Sigmoid colon (tissue), 7 donors: ENCODE results near the gene FRAS1. TPM values are rescaled to one million over a fixed set of nuclear protein-coding genes. Genes with fewer than 3 reads are reported as not detected.

ENCODE experiments used
- DNase-seq: peaks from one replicate; pipeline ENCODE4 v3.0.0-alpha.2; 2019
- H3K27ac ChIP-seq, 4 donors: fragments of 200-600 bp; sonication (generic); one replicate each; pipeline ENCODE4 v1.5.1; 2016 to 2019; ENCODE audit warnings: mild to moderate bottlenecking in 1 of 4
- H3K27me3 ChIP-seq, 3 donors: fragments of 200-600 bp; sonication (generic); one replicate each; pipeline ENCODE4 v1.5.1; 2019; ENCODE audit warnings: mild to moderate bottlenecking in 1 of 3
- H3K36me3 ChIP-seq, 4 donors: fragments of 200-600 bp; sonication (generic); one replicate each; pipeline ENCODE4 v1.5.1; 2016 to 2019
- H3K4me1 ChIP-seq, 4 donors: fragments of 200-600 bp; sonication (generic); one replicate each; pipeline ENCODE4 v1.5.1; 2017 to 2019
- H3K4me3 ChIP-seq, 4 donors: fragments of 200-600 bp; sonication (generic); one replicate each; pipeline ENCODE4 v1.5.1; 2017 to 2019; ENCODE audit warnings: mild to moderate bottlenecking in 2 of 4, moderate library complexity in 1 of 4
- H3K9me3 ChIP-seq, 4 donors: fragments of 200-600 bp in 3 of 4; sonication (generic) in 3 of 4; one replicate each; pipeline versions ENCODE4 v1.5.1 to v1.6.1; 2013 to 2019
- CTCF ChIP-seq, 4 experiments: fragments of 450-650 bp in 3 of 4; fragments of 200-600 bp in 1 of 4; IDR thresholded peaks; one replicate each; pipeline ENCODE4 v1.5.1; 2016 to 2019; ENCODE audit warnings: antibody characterized with exemption in 4 of 4, mild to moderate bottlenecking in 3 of 4, moderate library complexity in 2 of 4
- EP300 ChIP-seq, 4 donors: sonication (generic); formaldehyde crosslinking; IDR thresholded peaks; one replicate each; pipeline ENCODE4 v1.6.1; 2017; ENCODE audit warnings: antibody characterized with exemption in 4 of 4
- POLR2A ChIP-seq, 2 donors: fragments of 450-650 bp; IDR thresholded peaks; one replicate each; pipeline ENCODE4 v1.6.1; 2016; ENCODE audit warnings: antibody characterized with exemption in 2 of 2, mild to moderate bottlenecking in 2 of 2, moderate library complexity in 2 of 2
- POLR2AphosphoS5 ChIP-seq, 4 donors: sonication (generic); formaldehyde crosslinking; IDR thresholded peaks; one replicate each; pipeline ENCODE4 v1.6.1; 2017; ENCODE audit warnings: antibody characterized with exemption in 4 of 4
- WGBS, 2 donors: extraction: QIAGEN DNeasy Blood & Tissue Kit; methylation state at CpG; one replicate each; pipeline ENCODE4 v1.1.7; 2013; 5-methylcytosine and 5-hydroxymethylcytosine counted together
- intact Hi-C: fragments of 100-400 bp; cut with DNase I; formaldehyde crosslinking; loops from one replicate; pipeline ENCODE4 v1.15.1; 2023
- polyA plus RNA-seq, 3 donors: library from polyadenylated mRNA; stranded (reverse); fragments of 200-250 nt; gene quantifications; one replicate each; pipeline ENCODE4 v1.2.3, GENCODE V29; 2013
- total RNA-seq, 4 donors: library from RNA; depleted of rRNA; stranded (reverse); fragments of >200 nt; gene quantifications; one replicate each; pipeline ENCODE4 v1.1.0, GENCODE V29; 2016
- donor health status: healthy with polysubstance abuse.
- donor health status: Bipolar disorder and iron deficiency.
- donor health status: healthy.

Gene FRAS1
- total and polyA plus RNA-seq, 7 donors = under 0.01 to 22.4 (median 7.4) TPM; not detected in 1

GRCh38 chr4:78184584-78184983 is 127.5 kb downstream of the FRAS1 start:
- Histone ChIP-seq H3K36me3 (no peaks in the 10 kb centered on the region), H3K4me1 (no peaks in the 10 kb centered on the region), H3K4me3 (no peak overlapping the region), H3K27me3 (no peaks in the 10 kb centered on the region), H3K9me3 (no peaks in the 10 kb centered on the region), H3K27ac (no peak overlapping the region)
- intact Hi-C loops = no loop called here
- no peak for DNase-seq
- no peak for TF ChIP-seq POLR2AphosphoS5 (IDR thresholded peaks at IDR 0.05)
- TF ChIP-seq CTCF (IDR thresholded peaks at IDR 0.05) = no peak
- no peak for TF ChIP-seq POLR2A (IDR thresholded peaks at IDR 0.05)
- TF ChIP-seq EP300 (IDR thresholded peaks at IDR 0.05) = no peak

DNA sequence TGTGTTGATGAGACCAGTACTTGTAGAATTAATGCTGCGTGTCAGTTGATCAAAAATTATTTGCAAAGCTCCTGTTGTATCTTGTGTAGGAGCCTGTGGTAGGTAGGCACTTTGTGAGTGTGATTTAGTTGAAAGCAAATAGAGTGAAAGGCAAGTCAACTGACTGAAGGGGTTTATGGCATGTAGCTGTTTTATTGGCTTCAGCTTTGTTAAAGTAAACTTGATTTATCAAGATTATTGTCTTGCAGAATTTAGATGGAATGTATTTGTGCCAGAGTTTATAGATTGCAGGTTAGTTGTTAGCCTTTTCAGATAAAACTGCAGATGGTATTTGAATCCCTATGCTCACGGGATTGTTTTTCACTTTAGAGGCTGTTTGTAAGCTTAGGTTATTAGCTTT is 128.0 kb downstream of the FRAS1 start:
- 17 to 64% methylated on average over 2 of the region's 2 CpGs for WGBS, 2 donors
- no peak overlapping the region for H3K27ac ChIP-seq

GRCh38 chr4:78186597-78187543 is 129.7 kb downstream of the FRAS1 start:
- no peak overlapping the region for H3K4me3 ChIP-seq
- TF ChIP-seq POLR2A (IDR thresholded peaks at IDR 0.05) (no peak), CTCF (IDR thresholded peaks at IDR 0.05) (no peak), EP300 (IDR thresholded peaks at IDR 0.05) (no peak), POLR2AphosphoS5 (IDR thresholded peaks at IDR 0.05) (no peak)
- 68 to 75% methylated on average over 6 of the region's 6 CpGs for WGBS, 2 donors
- DNase-seq = no peak
- H3K9me3 ChIP-seq = no peaks in the 10 kb centered on the region
- no peaks in the 10 kb centered on the region for H3K4me1 ChIP-seq
- intact Hi-C loops = no loop called here
- H3K27me3 ChIP-seq = no peaks in the 10 kb centered on the region
- no peak overlapping the region for H3K27ac ChIP-seq
- H3K36me3 ChIP-seq = no peaks in the 10 kb centered on the region

More for the DNA sequence above, 128.0 kb downstream of the FRAS1 start:
- no peaks in the 10 kb centered on the region for H3K27me3 ChIP-seq
- TF ChIP-seq POLR2AphosphoS5 (IDR thresholded peaks at IDR 0.05) = no peak
- TF ChIP-seq CTCF (IDR thresholded peaks at IDR 0.05) = no peak
- no peak for TF ChIP-seq POLR2A (IDR thresholded peaks at IDR 0.05)
- TF ChIP-seq EP300 (IDR thresholded peaks at IDR 0.05) = no peak
- no peak overlapping the region for H3K4me3 ChIP-seq
- intact Hi-C loops = no loop called here
- H3K9me3 ChIP-seq = no peaks in the 10 kb centered on the region
- no peak for DNase-seq
- no peaks in the 10 kb centered on the region for H3K4me1 ChIP-seq
- H3K36me3 ChIP-seq = no peaks in the 10 kb centered on the region

DNA sequence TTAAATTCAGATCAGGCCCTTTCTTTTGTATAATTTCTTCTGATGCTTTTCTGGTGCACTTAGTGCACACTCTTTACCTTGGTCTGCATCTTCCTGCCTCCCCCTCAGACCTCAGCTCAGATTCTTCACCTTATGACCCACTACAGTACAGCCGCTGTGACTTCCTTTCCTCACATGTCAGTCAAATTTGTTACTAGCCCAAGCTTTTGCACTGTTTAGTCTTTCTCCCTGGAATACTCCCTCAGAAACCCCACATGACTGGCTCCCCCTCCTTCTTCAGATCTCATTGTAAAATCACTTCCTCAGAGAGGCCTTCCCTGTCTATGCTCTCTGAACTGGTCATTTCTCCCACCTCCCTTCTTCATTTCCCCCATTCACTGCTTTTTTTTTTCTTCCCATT is 132.9 kb downstream of the FRAS1 start:
- no peak for DNase-seq
- no peak for TF ChIP-seq EP300 (IDR thresholded peaks at IDR 0.05)
- TF ChIP-seq CTCF (IDR thresholded peaks at IDR 0.05) = no peak
- TF ChIP-seq POLR2A (IDR thresholded peaks at IDR 0.05) = no peak
- TF ChIP-seq POLR2AphosphoS5 (IDR thresholded peaks at IDR 0.05) = no peak
- H3K4me3 ChIP-seq = no peak overlapping the region
- H3K27me3 ChIP-seq = no peaks in the 10 kb centered on the region
- WGBS, 2 donors = 77 to 94% methylated on average over 1 of the region's 1 CpG
- H3K4me1 ChIP-seq = no peaks in the 10 kb centered on the region
- H3K9me3 ChIP-seq = peaks cover 0 to under 1% (median 0%) of the 10 kb centered on the region in 4 donors
- H3K27ac ChIP-seq = no peak overlapping the region
- intact Hi-C loops = no loop called here
- H3K36me3 ChIP-seq = no peaks in the 10 kb centered on the region
